Middle frontal gyrus (tissue), 1 donor: Measurements from ENCODE around the gene GREB1.

Source experiments
- DNase-seq: peaks from one replicate; pipeline ENCODE4 v3.0.0-alpha.2; 2015; ENCODE audit warnings: low spot score; ENCODE audit errors: extremely low spot score

The GREB1 gene

DNA sequence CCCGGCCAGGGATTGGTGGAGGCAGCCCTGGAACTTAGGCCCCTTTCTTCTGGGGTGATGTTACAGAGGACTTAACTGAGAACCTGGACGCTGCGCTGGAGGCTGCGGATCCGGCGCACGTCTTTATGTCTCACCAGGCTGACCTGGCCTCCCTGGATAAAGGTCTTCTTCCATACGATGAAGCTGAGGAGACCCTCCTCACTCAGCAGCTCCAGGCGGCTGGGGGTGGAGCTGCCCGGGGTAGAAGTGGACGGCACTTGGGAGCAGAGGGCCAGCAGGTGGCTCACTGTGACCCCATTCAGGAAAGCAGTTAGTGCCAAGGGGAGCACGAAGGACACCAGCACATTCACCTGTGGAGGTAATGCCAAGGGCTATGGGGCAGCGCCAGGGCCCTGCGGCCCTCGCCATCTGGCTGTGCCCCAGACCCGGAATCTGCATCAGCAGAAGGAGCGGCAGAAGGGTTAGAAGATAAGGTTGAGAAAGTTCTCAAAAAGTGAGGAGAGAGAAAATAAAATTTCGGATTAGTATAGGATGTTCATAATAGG is 128.1 kb downstream of the GREB1 start:
- DNase-seq, result no peak

DNA sequence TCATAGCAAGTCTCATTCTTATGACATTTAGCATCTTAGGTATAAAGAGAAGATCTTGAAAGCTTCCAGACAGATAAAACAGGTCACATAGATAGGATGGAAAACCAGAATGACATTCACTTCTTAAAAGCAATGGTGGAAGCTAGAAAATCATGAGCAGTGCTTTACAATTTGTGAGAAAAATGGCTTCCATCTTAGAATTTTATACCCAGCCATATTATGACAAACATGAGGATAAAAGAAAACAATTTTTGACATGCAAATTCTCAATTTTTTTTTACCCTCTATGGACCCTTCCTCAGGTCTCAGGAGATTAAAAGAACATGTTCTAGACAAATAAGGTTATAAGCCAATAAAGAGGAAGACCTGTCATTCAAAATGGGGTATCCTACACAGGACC is 129.0 kb downstream of the GREB1 start:
- no peak for DNase-seq

DNA sequence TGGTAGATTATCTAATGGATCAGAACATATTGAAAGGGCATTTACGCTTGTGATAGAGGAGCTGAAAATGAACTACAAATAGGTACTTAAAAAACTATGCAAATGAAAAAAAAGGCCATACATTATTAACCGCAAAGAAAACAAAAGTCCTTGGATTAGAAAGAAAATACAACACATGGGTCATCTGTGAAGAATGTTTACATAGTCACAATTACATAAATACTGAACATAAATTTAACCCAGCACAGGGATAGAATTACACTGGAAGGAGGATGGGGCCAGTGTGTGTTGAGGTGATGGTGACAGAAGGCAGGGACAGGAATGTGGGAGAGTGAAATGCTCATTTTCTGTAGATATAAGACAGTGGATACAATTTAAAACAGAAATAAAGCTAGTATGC is 129.6 kb downstream of the GREB1 start:
- no peak for DNase-seq

DNA sequence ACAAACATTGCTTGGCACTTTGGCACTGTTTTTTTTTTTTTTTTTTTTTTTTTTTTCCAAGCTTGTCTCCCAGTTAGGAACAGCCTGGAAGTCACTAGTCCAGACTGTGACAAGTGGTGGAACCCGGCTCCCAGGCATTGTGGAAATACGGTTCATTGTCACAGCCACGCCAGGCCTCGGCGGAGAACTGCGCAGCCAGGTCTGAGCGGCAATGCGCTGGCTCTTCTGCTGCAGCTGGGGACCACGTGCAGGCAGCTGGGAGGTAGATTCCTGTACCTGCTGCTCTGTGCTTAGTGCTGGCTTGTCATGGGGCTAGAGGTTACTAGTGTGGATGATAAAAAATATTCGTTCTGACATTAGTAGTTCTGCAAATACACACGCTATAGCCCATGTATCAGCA is 131.2 kb downstream of the GREB1 start:
- DNase-seq, result no peak

DNA sequence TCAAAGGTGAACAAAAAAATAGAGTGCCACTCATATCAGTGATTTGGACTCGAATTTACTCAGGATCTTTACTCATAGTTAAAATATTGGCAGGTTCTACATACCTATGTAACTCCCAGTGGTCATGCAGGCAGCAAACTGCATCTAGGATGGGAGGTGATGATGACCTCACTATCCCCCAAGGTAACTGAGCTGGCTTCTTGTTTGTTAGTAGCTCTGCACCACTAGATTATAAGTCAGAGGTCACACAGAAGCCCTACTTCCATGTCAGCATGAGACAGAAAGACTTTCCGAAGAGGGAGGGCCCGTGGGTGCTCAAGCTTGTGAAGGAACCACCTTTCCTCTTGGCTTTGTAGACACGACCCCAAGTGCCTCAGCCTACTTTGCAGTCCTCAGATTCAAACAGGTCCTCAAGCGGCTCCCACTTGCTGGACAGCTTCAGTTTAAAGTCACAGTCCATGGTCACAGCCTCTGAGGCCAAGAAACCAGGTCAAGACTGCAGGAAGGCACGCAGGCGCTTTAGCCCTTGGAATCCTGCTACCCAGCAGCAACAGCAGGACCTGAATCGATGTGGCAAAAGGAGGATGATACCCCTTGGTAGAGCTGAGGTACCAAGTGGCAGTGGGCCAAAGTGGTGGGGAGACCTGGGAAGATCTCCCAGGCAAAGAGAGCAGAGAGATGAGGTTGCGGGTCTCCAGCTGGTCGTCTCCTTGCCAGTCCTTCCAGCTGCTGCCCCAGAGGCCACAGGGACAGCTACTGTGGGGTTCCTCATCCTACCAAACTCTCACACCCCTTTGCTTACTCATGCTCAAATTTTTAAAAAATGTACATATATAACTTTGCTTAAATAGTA is 131.9 kb downstream of the GREB1 start:
- DNase-seq, result no peak

DNA sequence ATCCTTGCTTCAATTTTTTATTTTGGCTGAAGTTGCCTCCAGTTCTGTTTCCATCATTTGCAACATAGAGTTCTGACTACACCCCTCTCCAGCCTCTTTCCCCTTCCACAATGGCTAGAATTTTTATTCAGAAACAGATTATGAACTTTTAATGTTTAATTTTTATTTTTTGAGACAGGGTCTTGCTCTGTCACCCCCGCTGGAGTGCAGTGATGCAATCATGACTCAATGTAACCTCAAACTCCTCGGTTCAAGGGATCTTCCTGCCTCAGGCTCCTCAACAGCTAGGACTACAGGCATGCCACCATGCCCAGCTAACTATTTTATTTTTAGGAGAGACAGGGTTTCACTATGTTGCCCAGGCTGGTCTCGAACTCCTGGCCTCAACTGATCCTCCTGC is 133.3 kb downstream of the GREB1 start:
- DNase-seq, result no peak

DNA sequence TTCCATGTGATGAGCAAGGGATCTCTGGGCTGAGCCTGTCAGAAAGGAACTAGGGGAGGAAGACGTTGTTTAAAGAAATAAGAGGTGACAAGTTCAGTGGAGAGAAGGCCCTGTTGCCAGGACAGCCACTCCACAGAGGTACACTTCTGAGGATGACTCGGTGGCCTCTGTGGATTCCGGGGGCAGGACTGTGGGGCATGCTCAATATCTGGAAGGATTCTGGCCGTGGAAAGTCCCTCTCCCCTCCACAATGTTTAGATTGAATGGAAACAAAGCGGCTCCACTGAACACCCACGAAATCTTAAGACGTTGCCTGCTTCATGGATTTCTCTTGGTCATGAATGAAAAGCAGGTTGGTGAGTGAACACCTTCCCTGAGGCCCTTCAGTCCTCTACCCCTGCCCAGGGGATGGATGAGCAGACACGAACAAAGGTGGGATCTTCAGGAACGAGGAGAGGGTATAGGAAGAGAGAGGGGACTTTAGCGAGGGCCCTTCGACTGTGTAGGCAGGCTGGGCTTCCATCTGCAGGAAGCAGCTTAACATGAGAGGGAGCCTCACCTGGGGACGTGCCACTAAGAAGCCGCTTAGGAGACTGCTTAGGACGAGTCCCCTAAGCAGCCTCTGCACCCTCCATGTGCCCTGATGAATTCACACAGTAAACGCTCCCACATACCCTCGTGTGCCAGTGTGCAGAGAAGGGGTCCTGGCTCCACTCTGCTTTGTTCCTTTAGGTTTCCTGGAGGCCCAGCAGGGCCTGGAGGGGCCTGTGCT is 134.2 kb downstream of the GREB1 start:
- no peak for DNase-seq

DNA sequence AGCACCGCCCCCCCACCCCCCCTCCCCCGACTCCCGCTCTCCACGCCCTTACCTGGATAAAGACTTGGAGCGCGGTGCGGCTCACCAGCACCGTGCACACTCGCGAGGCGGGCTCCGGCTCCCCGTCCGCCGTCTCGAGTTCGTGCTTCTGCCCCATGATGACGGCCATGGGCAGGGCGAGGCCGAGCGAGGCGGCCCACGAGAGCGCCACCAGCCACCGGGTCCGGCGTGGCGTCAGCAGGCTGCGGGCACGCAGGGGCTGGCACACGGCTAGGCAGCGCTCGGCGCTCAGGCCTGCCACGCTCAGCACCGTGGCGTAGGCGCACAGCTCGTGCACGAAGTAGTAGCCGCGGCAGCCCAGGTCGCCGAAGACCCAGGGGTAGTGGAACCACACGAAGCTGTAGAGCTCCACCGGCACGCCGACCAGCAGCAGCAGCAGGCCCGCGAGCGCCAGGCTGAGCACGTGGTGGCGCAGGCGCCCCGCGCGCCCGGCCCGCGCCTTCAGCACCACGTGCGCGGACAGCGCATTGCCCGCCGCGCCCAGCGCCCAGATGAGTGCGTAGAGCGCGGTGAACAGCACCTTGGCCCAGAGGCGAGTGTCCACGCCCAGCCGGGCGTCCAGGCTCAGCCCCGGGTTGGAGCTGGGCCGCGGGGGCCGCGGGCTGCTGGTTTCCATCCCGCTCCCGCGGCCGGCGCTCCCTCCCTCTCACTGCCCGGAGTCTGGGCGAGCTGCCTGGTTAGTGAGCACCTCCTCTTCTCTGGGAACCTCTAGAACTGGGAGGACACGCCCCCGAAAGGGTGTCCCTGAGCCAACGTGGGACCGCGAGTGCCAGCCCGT is 135.8 kb downstream of the GREB1 start, which contains the start of gene NTSR2:
TSS of gene NTSR2 (minus strand) at position 742 of the 838 bp plus-strand sequence. CDS start at position 676, 66 bp downstream.
- no peak for DNase-seq

DNA sequence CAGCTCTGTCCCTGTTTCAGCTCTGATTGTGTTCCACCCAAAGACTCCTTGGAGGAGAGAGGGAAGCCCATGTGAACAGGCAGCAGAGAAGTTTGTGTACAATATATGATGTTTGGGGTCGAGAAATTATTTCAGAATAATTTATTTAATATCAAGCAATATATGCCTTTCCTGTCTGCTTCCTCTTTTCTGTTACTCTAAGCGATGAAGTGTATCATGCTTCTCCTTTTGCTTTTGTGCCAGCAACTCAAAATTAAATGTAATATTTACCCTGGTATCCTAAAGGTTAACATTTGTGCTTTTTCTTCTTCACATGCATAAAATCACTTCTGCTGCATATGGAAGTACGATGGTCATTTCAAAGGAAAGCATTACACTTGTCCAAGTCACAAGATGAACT is 138.6 kb downstream of the GREB1 start:
- DNase-seq, result no peak

DNA sequence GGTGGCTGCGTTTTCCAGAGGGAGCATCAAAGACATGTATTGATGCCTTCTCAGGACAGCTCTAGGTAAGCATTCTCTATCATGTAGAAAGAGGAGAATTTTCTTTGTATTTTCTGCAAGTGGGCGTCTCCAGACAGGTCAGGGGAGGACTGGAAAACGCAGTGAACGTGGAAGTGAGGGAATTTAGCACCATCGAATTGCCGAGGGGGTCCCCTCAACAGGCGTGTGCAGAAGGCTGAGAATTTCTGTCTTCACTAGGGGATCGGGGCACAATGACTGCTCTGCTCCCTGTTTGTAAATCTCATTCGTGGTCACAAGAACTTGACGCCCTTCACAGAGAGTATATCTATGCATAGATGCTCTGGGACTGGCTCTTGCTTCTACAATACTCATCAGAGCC is 141.1 kb downstream of the GREB1 start:
- DNase-seq, result no peak

DNA sequence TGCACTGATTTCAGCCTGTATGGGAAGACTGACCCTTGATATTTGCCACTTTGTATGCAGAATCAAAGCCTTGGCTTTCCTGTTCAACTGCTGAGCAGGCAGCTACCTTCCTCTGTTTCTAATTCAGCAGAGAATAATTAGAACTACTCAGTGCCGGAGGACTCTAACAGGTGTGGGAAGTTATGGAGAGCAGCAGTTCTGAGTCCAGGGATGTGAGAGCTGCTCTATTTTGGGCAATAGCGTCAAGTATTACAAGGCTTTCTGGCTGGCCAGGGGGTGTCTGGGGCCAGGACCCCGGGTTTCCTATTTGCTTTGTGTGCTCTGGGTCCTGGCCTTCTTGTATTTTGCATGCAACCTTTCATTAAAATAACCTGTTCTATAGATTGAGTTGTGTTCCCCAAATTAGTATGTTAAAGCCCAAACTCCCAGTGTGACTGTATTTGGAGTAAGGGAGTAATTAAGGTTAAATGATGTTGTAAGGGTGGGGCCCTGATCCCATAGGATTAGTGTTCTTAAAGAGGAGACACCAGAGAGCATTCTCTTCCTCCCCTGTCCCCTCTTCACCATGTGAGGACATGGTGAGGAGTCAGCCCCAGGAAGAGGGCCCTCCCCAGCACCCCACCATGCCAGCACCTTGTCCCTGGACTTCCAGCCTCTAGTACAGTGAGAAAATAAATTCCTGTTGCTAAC is 141.7 kb downstream of the GREB1 start:
- no peak for DNase-seq

DNA sequence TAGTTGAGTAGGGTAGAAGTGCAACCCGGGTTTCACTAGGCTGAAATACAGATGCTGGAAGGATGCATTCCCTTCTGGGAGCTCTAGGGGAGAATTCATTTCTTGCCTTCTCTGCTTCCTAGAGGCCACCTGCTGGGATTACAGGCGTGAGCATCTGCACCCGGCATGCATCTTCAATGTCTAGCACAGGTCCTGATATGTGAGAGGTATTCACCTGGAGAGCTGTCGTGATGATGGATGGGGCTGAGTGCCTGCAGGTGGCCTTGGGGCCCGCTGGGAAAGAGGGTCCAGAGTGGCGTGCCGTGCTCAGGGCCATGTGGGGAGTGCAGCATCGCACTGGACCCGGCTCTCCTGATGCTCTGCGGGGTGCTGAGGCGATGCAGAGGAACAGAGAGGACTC is 142.8 kb downstream of the GREB1 start:
- DNase-seq, result no peak

DNA sequence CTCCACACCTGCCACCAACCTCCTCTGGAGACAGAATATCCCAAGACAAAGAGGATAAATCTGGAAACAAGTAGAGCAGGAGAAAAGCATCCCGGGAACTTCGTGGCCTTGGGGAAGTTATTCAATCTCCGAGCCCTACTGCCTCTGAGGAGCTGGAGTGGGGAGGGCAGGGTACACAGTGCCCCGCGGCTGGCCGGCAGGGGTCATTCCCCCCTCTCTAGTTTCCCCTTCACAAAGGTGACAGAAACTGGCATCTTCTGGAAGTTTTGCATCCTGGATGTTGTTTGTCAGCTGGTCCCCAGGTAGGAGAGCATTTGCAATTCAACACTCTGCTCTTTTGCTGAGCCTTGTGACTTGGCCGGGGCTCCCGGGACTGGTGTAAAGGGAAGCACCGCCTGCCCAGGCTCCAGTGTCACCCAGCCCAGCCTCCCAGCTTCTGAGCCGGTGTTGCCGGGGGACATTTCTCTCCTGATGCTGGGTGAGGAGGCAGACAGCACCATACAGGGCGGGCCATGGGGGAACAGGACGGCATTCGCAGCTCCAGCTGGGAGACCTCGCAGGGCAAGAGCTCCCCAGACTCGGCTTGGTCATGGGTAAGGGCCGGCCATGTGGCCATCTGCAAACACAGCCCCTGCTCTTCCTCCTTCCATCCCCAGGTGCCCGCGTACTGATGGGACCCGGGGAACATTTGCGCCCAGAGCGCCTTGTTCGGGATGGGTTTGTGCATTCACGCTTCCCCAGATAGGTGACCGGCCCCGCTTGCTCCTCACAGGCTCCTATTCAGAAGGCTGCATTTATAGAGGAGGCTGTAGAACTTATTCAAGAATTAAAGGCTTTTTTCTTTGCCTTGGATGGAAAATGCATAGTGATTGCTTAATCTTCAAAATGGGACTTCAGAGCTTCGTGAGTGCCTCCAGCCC is 143.6 kb downstream of the GREB1 start:
- DNase-seq, result no peak

DNA sequence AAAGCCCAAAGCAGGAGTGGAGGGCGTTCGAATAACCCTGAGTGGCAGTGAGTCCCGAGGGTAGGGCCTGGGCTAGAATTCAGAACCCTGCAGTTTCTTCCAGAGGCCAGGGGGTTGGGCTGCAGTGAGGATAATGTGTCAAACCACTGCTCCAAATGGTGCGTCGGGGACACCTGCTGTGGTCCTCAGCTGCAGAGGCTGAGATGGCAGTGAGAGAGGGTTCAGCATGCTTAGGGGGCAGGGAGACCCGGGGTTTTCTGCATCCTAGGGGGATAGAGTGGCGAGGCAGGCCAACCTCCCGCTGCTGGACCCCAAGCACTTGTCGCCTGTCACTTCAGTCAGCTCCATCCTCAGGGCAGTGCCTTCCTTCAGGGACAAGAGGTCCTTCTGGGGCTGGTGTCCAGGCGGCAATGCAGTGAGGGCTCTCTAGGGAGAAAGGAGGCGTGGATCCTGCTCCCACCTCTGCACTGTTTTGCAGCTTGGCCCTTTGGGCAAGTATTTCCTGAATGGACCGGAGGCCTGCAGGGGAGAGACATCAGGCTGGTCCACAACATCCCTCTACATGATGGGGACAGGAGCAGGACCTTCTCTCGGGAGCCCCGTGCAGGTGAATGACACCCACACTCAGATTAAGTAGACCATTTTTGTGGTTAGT is 144.6 kb downstream of the GREB1 start:
- DNase-seq, result no peak

DNA sequence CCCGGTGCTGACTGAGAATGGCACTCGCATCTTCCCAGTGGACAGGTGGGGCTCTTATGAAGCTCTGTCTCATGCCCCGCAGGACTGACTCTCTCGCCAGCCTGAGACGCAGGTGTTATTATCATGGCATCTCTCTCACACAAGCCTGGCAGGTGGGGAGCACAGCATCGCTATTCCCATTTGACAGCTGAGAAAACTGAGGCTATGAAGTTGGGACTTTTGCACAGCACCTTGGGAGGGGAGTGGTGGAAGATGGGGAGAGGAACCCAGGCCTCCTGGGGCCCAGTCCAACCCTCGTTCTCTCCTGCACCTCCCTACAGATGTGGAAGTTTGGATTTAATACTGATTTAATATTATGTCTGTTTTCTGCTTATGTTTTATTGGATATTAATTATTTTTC is 145.2 kb downstream of the GREB1 start:
- no peak for DNase-seq

DNA sequence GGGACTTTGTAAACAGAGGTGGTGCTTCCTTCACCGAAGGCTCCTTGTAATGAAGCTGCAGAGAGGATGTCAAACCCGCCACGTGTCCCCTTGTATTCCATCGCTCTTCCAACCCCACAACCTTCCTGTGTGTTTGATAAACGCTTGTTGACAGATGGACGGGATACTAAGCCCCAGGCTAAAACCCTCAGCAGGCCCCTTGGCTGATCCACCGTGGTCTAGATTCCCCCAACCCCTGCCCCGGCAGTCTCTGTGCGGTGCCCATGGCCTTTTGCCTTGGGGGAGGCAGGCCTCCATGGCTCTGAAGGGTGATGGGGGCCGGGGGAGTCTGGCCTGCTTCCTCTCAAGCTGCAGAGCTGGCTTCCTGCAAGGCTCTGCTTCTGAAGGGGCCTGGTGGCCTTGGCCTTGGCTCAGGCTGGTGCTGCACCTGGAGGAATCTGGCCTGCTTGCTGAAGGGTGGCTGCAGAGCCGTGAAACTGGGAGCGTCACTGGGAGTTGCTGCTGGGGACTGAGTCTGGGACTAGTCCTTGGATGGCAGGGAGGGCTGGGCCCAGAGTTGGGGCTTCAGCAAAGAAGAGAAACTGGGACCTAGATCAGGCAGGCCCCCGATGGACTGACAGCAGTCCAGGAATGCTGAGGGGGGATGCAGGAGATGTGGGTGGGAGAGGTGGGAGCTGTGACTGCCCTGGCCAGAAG is 145.8 kb downstream of the GREB1 start:
- DNase-seq, result no peak

DNA sequence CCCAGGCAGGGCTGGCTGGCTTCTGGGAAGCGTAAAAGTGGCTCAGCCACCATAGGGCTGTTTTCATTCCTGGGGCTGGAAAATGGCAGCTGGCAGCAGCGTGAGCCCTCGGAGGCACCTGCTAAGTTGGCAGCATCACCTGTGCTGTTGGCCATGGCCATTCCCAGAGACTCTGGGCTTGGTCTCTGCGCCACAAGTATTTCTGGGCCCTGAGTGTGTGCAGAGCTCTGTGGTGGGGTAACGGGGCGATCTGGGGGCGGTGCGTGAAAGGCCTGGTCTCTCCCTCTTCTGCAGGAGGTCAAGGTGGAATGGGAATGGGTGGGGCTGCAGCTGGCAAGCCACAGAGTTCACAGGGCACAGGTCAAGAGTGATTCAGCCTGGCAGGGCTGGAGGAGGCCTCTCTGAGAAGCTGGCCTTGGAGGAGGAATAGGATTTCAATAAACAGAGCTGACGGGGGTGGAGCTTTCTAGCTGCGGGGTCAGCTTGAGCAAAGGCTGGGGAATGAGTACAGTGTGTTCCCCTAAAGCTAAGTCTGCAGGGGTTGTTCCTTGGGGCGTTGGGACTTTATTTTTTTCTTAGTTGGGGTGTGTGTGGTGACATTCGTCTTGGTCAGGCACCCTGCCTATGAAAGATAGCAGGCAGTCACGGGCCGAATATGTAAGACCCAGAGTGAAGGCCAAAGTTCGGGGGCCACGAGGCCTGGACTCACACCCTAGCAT is 146.5 kb downstream of the GREB1 start:
- DNase-seq, result no peak
